ENCODE data around the gene SOBP. TPM values are rescaled to one million over a fixed set of nuclear protein-coding genes. Genes with fewer than 3 reads are reported as not detected.

Gene SOBP
- total RNA-seq, 1 donor from 2014 or later, result 15.6 TPM

- ATAC-seq (ENCODE audit: poor library complexity) (no peak), DNase-seq (no peak)
- intact Hi-C loops (cut with DNase I), result no loop called here
These were observed 108.2 kb downstream of the SOBP start for GRCh38 chr6:107598091-107598490.

DNA sequence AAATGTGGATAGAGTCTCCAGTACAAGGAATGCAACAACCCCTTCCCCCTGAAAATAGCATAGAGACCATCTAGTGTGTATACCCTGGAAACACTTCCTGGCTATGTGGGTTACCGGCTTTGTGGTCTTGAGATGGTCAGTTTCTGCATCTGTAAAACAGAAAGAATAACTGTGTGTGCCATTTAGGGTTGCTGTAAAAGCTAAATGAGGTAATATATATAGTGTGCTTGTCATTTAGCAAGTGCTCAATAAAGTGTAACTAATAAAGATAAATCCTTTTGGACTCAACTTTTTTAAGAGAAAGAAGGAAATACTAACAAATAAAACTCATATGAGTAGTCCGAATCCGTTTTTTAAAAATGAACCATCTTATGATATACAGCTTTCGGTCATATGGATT is 109.1 kb downstream of the SOBP start:
- DNase-seq (no peak), ATAC-seq (ENCODE audit: poor library complexity) (no peak)
- intact Hi-C loops (cut with DNase I), result no loop called here

DNA sequence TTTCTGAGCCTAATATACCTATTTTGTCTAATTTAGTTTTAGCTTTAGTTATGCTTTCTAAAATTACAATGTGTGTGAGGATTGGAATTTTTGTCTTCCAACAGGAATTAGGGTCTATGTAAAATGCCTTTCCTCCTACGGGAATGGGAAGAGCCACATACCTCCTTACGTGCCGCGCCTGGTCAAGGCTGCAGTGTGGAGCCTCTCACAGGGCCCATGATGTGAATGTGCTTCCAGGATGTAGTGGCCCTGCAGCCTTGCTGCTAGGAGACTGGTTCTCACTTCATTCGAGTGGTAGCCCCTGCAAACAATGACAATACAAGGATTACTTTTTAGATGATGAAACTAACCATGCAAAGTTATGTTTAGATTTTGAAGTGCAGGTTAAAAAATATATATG is 110.2 kb downstream of the SOBP start:
- intact Hi-C loops (cut with DNase I), result no loop called here
- DNase-seq (no peak), ATAC-seq (ENCODE audit: poor library complexity) (no peak)

DNA sequence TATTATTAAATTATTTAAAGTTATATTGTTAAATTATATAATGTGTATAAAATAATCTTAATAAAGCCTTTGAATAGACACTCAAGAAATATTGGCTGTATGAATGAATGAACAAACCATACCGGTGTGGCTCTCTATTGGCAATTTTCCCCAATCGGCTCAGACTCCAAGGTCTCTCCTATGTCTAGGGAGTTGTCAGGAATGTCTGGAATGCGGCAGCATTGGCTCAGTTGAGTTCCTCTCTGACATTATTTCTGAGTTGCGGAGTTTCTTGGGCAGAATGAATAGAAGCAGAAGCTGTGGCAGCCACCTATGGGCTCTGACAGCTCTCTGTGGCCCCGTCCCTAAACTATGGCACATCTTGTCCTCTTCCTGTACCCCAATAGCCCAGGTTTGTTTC is 111.0 kb downstream of the SOBP start:
- intact Hi-C loops (cut with DNase I), result no loop called here
- ATAC-seq (ENCODE audit: poor library complexity) (peak; percentile 56), DNase-seq (no peak)

GRCh38 chr6:107601406-107601805 is 111.5 kb downstream of the SOBP start:
- ATAC-seq (ENCODE audit: poor library complexity), result no peak
- DNase-seq, result no peak
- intact Hi-C loops (cut with DNase I), result no loop called here

DNA sequence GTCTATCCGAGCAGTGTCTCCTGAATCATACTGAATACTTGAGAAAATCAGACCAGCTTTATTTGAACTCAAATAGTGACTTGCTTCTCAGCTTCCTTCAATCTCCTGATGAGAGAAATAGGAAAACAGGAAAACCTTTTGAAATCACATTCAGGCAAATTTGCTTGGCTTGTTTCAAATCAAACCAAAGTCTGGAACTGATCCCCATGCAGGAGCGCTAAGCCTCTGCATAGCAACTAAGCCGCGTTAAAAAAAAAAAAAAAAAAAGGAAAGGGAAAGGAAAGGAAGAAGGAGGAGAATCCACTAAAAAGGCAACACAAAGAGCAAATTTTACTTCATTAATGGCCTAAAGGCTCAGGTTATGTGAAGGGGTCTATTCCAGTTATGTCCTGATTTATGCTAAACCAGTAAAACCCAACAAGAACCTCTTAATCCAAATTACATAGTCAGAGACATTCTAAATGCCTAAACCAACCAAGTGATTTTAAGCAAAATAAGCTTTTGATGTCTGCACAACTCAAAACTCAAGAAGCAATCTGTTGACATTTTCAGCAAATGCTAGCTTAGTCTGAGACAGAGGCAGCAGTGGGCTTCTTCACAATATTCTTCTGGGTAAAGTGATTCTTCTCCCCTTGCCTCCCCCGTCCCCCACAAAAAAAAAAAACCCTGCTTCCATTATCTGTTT is 112.5 kb downstream of the SOBP start:
- intact Hi-C loops (cut with DNase I), result no loop called here
- ATAC-seq (ENCODE audit: poor library complexity), result no peak

GRCh38 chr6:107603006-107603370 is 113.1 kb downstream of the SOBP start:
- intact Hi-C loops (cut with DNase I), result no loop called here
- ATAC-seq (ENCODE audit: poor library complexity) (no peak), DNase-seq (no peak)

More for the DNA sequence above, 112.5 kb downstream of the SOBP start:
- no peak for DNase-seq

GRCh38 chr6:107604549-107604948 is 114.6 kb downstream of the SOBP start:
- no peak for ATAC-seq (ENCODE audit: poor library complexity)
- intact Hi-C loops (cut with DNase I), result no loop called here
- DNase-seq, result no peak

DNA sequence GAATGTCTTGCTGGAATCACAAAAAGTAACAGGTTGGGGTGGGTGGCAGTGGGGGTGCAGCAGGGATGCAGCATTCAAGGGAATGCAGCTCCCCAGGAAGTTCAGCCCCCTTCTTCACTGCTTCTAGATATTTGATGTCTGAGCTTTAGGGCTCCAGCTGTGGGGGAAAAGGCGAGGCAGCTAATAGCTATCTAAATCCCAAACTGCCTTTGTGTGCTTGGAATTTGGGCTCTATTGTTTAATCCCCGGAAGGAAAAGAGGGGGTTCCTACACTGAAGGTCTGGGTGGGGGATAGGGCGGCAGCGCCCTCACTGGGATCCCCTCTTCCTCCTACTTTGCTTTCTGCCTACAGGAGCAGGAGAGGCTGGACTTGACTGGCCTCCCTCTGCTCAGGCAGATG is 116.5 kb downstream of the SOBP start:
- ATAC-seq (ENCODE audit: poor library complexity) (no peak), DNase-seq (no peak)
- intact Hi-C loops (cut with DNase I), result no loop called here

DNA sequence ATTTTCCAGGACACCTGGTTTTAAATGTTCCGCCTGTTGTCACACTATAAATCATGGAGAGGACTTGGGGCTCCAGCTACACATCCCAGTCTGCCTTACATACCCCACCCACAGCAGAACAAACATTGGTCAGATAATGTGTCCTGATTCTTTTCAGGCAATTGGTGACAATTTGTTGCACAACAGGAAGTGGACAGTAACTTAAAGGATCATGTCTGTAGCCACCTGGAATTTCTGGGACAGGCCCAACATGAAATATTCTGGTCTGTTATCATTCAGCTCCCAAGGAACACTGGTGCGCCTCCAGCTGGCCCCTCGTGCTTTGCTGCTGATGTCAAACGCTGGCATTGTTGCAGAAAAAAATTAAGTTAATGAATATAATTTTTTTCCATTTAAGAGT is 117.2 kb downstream of the SOBP start:
- ATAC-seq (ENCODE audit: poor library complexity), result peak; percentile 81
- peak; percentile 71 for DNase-seq
- intact Hi-C loops (cut with DNase I), result no loop called here

DNA sequence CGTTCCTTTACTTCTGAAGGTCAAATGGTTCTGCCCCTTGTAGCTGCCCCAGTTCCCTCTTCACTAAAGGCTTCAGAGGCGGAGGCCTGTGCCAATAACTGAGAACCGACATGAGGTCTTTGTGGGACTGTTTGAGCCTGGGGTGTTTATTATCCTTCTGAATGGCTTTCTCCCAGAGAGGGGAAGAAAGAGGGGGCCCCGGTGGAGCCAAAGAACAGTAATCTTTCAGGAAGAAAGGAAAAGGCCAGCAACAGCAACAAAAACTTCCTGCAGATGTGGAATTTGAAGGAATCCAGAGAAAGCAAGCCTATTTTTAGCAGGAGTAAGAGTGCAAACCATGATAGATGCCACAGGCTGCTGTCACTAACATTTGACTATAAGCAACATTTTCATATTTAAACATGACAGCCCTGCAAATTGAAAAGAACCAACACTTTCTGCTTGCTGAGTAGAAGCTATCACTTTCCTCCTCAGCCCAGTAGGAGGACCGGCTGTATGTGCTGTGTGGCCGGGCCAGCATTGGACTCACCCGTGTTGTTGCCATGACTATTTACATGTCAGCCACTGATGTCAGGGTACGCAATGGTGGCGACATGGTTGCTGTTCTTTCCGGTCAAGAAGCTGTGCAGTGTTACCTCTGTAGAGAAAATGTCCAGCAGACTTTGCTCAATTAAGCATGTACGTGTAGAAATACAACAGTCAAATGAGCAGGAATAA is 121.3 kb downstream of the SOBP start:
- intact Hi-C loops (cut with DNase I), result no loop called here
- DNase-seq (no peak), ATAC-seq (ENCODE audit: poor library complexity) (peak; percentile 38)

DNA sequence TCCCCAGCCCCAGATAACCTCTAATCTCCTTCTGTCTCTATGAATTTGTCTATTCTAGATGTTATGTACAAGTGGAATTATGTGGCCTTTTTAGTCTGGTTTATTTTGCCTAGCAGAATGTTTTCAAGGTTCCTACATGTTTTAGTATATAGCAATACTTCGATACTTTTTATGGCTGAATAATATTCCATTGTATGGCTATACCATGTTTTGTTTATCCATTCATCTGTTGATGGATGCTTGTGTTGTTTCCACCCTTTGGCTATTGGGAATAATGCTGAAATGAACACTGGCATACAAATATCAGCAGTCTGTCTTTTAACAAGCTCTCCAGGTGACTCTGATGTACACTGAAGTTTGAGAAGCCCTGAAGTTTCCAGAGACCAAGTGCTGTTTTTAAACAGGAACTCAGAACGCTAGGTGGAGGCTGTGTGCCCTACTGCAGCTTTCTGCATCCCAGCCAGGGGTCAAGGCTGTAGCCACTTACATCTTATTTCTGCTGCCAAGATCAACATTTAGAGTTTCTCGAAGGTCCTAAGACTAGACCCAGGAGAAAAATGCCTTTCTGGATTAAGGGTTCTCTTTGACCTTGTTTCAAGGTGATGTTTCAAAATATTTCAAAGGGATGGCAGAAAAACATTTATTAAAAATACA is 123.0 kb downstream of the SOBP start:
- ATAC-seq (ENCODE audit: poor library complexity) (peak; percentile 9), DNase-seq (no peak)
- intact Hi-C loops (cut with DNase I), result no loop called here

- DNase-seq (no peak), ATAC-seq (ENCODE audit: poor library complexity) (no peak)
- intact Hi-C loops (cut with DNase I), result no loop called here
These were observed 123.9 kb downstream of the SOBP start for GRCh38 chr6:107613651-107614379.

DNA sequence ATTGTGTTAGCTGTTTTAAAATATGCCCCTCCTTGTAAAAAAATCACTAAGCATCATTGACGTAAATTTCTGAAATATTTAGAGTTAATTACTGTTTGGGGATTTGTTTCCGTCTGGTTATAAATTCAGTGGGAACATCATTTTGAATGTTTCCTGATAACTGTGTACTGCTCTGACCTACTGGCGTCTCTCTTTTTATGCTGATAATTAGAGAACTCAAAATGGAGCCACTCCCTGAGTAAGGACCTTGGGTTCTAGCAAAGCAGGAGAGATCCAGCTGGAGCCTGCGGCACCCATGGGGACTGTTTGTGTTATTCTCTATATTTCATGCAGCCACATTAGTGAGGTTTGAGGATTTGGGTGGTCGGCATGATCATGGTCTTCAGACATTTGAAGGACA is 124.9 kb downstream of the SOBP start:
- ATAC-seq (ENCODE audit: poor library complexity), result no peak
- intact Hi-C loops (cut with DNase I), result no loop called here
- no peak for DNase-seq

DNA sequence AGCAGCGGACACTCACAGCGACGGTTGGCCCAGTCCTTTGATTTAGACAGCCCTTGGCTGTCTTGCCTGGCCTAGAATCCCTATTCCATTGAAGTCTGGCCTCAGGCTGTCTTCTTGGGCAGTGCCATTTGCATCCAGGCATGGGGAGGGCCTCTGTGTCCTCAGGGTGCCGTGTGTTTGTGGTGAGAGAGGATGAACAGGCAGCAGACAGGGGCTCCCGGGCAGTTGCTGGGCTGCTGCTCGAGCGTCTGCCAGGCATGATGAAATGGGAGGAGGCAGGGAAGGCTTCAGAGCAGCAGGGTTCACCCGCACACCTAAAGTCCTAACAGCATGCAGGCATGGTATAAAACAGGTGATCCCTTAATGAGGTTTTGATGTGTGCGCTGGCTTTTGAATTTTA is 126.9 kb downstream of the SOBP start:
- ATAC-seq (ENCODE audit: poor library complexity) (no peak), DNase-seq (no peak)
- intact Hi-C loops (cut with DNase I), result no loop called here

- DNase-seq, result no peak
- no peak for ATAC-seq (ENCODE audit: poor library complexity)
- intact Hi-C loops (cut with DNase I), result no loop called here
These were observed 127.5 kb downstream of the SOBP start for GRCh38 chr6:107617341-107617932.

- ATAC-seq (ENCODE audit: poor library complexity), result no peak
- intact Hi-C loops (cut with DNase I), result no loop called here
- DNase-seq, result no peak
These were observed 128.8 kb downstream of the SOBP start for GRCh38 chr6:107618672-107619071.

DNA sequence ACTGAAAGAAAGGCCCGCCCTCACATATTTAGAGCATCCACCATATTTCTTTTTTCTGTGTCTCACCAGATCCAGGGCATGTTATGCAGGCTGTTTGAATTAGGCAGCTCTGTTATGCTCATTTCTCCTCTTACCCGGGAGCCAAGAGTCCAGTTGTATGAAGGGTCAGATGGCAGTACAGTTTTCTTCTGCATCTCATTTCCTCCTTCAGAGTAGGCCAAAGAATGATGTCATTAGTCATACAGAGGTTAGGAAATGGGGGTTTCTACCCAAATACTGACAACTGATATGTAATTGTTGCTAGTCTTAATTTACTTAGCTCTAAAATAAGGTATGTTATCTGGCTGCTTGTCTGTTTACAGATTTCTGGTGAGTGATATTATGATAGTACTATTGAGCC is 130.8 kb downstream of the SOBP start:
- no peak for ATAC-seq (ENCODE audit: poor library complexity)
- intact Hi-C loops (cut with DNase I), result no loop called here

GRCh38 chr6:107621229-107621937 is 131.5 kb downstream of the SOBP start:
- ATAC-seq (ENCODE audit: poor library complexity) (no peak), DNase-seq (no peak)
- intact Hi-C loops (cut with DNase I), result no loop called here

More for the DNA sequence above, 130.8 kb downstream of the SOBP start:
- DNase-seq, result no peak
